Hepatocyte (in vitro differentiated cells): Measurements from ENCODE around the gene DAB2IP. TPM values are rescaled to one million over a fixed set of nuclear protein-coding genes. Genes with fewer than 3 reads are reported as not detected.

Source experiments
- DNase-seq: peaks from one replicate; pipeline ENCODE4 v3.0.0-alpha.2; 2016; ENCODE audit warnings: low spot score
- H2AFZ ChIP-seq: fragments of 200-600 bp; sonication (generic); 2 replicates; pipeline ENCODE4 v1.6.0; 2016; ENCODE audit warnings: antibody characterized with exemption, mild to moderate bottlenecking
- H3K27ac ChIP-seq: fragments of 200-600 bp; sonication (generic); 2 replicates; pipeline ENCODE4 v1.5.1; 2016; ENCODE audit warnings: mild to moderate bottlenecking
- H3K27me3 ChIP-seq: fragments of 200-600 bp; sonication (generic); 2 replicates; pipeline ENCODE4 v1.6.1; 2016
- H3K36me3 ChIP-seq: fragments of 200-600 bp; sonication (generic); replicated peaks from 2 replicates; pipeline ENCODE4 v1.5.1; 2016; ENCODE audit warnings: low read depth; ENCODE audit not compliant: insufficient read depth
- H3K4me1 ChIP-seq: fragments of 200-600 bp; sonication (generic); 2 replicates; pipeline ENCODE4 v1.5.1; 2016; ENCODE audit warnings: mild to moderate bottlenecking, moderate library complexity; ENCODE audit not compliant: insufficient read depth
- H3K4me2 ChIP-seq: fragments of 200-600 bp; sonication (generic); 2 replicates; pipeline ENCODE4 v1.6.0; 2016
- H3K4me3 ChIP-seq: fragments of 200-600 bp; sonication (generic); 2 replicates; pipeline ENCODE4 v1.5.1; 2016; ENCODE audit warnings: mild to moderate bottlenecking
- H3K79me2 ChIP-seq: fragments of 200-600 bp; sonication (generic); 2 replicates; pipeline ENCODE4 v1.6.0; 2017; ENCODE audit warnings: mild to moderate bottlenecking
- H3K9me2 ChIP-seq: fragments of 200-600 bp; sonication (generic); replicated peaks from 2 replicates; pipeline ENCODE4 v1.6.0; 2017; ENCODE audit warnings: mild to moderate bottlenecking; ENCODE audit not compliant: insufficient read depth
- H3K9me3 ChIP-seq: fragments of 200-600 bp; sonication (generic); 2 replicates; pipeline ENCODE4 v1.5.1; 2016; ENCODE audit warnings: low read depth, mild to moderate bottlenecking
- H4K20me1 ChIP-seq: fragments of 200-600 bp; sonication (generic); 2 replicates; pipeline ENCODE4 v1.6.0; 2016; ENCODE audit warnings: mild to moderate bottlenecking; ENCODE audit not compliant: insufficient read depth, poor library complexity, severe bottlenecking
- CTCF ChIP-seq: fragments of 200-600 bp; sonication (generic); IDR thresholded peaks from 2 replicates; pipeline ENCODE4 v1.5.1; 2016; ENCODE audit warnings: antibody characterized with exemption, mild to moderate bottlenecking; ENCODE audit not compliant: poor library complexity
- EZH2 ChIP-seq: fragments of 200-600 bp; sonication (generic); IDR thresholded peaks from 2 replicates; pipeline ENCODE4 v1.6.1; 2016; ENCODE audit warnings: antibody characterized with exemption, mild to moderate bottlenecking, borderline replicate concordance
- EZH2phosphoT487 ChIP-seq: fragments of 200-600 bp; sonication (generic); IDR thresholded peaks from one replicate; pipeline ENCODE4 v1.6.1; 2018; ENCODE audit warnings: antibody characterized with exemption, mild to moderate bottlenecking, low read depth, moderate library complexity; ENCODE audit not compliant: unreplicated experiment, severe bottlenecking
- WGBS: methylation state at CpG from one replicate; pipeline ENCODE4 v1.1.6; 2016; ENCODE audit warnings: low lambda C conversion rate; ENCODE audit errors: missing lambda C conversion rate; 5-methylcytosine and 5-hydroxymethylcytosine counted together
- polyA plus RNA-seq: library from polyadenylated mRNA; unstranded; fragments of >200 nt; fragmentation: Nextera tagmentation; extraction: Ambion mirVana; gene quantifications from 2 replicates; pipeline ENCODE4 v1.2.1, GENCODE V29; 2016
- total RNA-seq: library from RNA; depleted of rRNA; stranded (reverse); fragments of >200 nt; gene quantifications from 2 replicates; pipeline ENCODE4 v1.2.3, GENCODE V29; 2014

DAB2IP gene
- total and polyA plus RNA-seq, 2 experiments from 2014 or later: 11.6 to 31.0 TPM

- Histone ChIP-seq H3K27me3 (no peaks in the 10 kb centered on the region), H3K27ac (no peak overlapping the region), H2AFZ (no peak overlapping the region), H4K20me1 (no peaks in the 10 kb centered on the region), H3K9me2 (no peaks in the 10 kb centered on the region), H3K4me1 (peaks cover 7% of the 10 kb centered on the region), H3K9me3 (no peaks in the 10 kb centered on the region), H3K36me3 (no peaks in the 10 kb centered on the region), H3K79me2 (no peaks in the 10 kb centered on the region), H3K4me3 (no peak overlapping the region), H3K4me2 (no peak overlapping the region)
- WGBS: 81% methylated on average over 6 of the region's 6 CpGs
- TF ChIP-seq CTCF (no peak), EZH2phosphoT487 (no peak), EZH2 (no peak)
- no peak for DNase-seq
These were observed 24.0 kb upstream of the DAB2IP start for GRCh38 chr9:121627427-121627826.

- Histone ChIP-seq H3K9me3 (no peaks in the 10 kb centered on the region), H2AFZ (no peak overlapping the region), H4K20me1 (no peaks in the 10 kb centered on the region), H3K4me3 (no peak overlapping the region), H3K36me3 (no peaks in the 10 kb centered on the region), H3K79me2 (no peaks in the 10 kb centered on the region), H3K4me1 (no peaks in the 10 kb centered on the region), H3K4me2 (no peak overlapping the region), H3K27me3 (no peaks in the 10 kb centered on the region), H3K27ac (no peak overlapping the region), H3K9me2 (no peaks in the 10 kb centered on the region)
- 99% methylated on average over 4 of the region's 4 CpGs for WGBS
- TF ChIP-seq EZH2 (no peak), CTCF (no peak), EZH2phosphoT487 (no peak)
- no peak for DNase-seq
These were observed 23.0 kb upstream of the DAB2IP start for GRCh38 chr9:121628401-121628800.

- Histone ChIP-seq H3K27me3 (no peaks in the 10 kb centered on the region), H3K9me3 (no peaks in the 10 kb centered on the region), H3K4me2 (no peak overlapping the region), H3K4me1 (peaks cover 11% of the 10 kb centered on the region), H3K36me3 (no peaks in the 10 kb centered on the region), H3K27ac (no peak overlapping the region), H2AFZ (no peak overlapping the region), H3K9me2 (no peaks in the 10 kb centered on the region), H3K4me3 (no peak overlapping the region), H3K79me2 (no peaks in the 10 kb centered on the region), H4K20me1 (no peaks in the 10 kb centered on the region)
- DNase-seq: no peak
- TF ChIP-seq EZH2phosphoT487 (no peak), CTCF (no peak), EZH2 (no peak)
- WGBS: 90% methylated on average over 3 of the region's 3 CpGs
These were observed 20.3 kb upstream of the DAB2IP start for GRCh38 chr9:121631115-121631514.

- DNase-seq: no peak
- no peak overlapping the region for H3K4me3 ChIP-seq
- no peaks in the 10 kb centered on the region for H4K20me1 ChIP-seq
- no peaks in the 10 kb centered on the region for H3K27me3 ChIP-seq
- H3K9me2 ChIP-seq: no peaks in the 10 kb centered on the region
- WGBS: 84% methylated on average over 18 of the region's 18 CpGs
- no peaks in the 10 kb centered on the region for H3K9me3 ChIP-seq
- no peak overlapping the region for H2AFZ ChIP-seq
- TF ChIP-seq CTCF: no peak
- no peak for TF ChIP-seq EZH2phosphoT487
- no peak for TF ChIP-seq EZH2
- H3K36me3 ChIP-seq: no peaks in the 10 kb centered on the region
- peaks cover 19% of the 10 kb centered on the region for H3K4me1 ChIP-seq
- no peak overlapping the region for H3K4me2 ChIP-seq
- no peak overlapping the region for H3K27ac ChIP-seq
- no peaks in the 10 kb centered on the region for H3K79me2 ChIP-seq
These were observed 19.4 kb upstream of the DAB2IP start for GRCh38 chr9:121631978-121632418.
